WERI-Rb-1 (cell line): Measurements from ENCODE around the gene UQCRFS1.

Experiments used
- DNase-seq: peaks from one replicate; pipeline ENCODE4 v3.0.0-alpha.2; 2020
- H3K27ac ChIP-seq: fragments of 250-450 bp; sonication (Bioruptor Pico); 2 replicates; pipeline ENCODE4 v1.5.1; 2020; ENCODE audit warnings: mild to moderate bottlenecking, moderate library complexity
- H3K27me3 ChIP-seq: fragments of 250-450 bp; sonication (Bioruptor Pico); 2 replicates; pipeline ENCODE4 v1.5.1; 2021; ENCODE audit warnings: mild to moderate bottlenecking, low read depth, moderate library complexity; ENCODE audit not compliant: insufficient read depth, severe bottlenecking
- H3K36me3 ChIP-seq: fragments of 250-450 bp; sonication (Bioruptor Pico); 2 replicates; pipeline ENCODE4 v1.5.1; 2020; ENCODE audit warnings: mild to moderate bottlenecking, moderate library complexity
- H3K4me3 ChIP-seq: 2 replicates; pipeline ENCODE4 v1.5.1; 2011; ENCODE audit warnings: low read depth, mild to moderate bottlenecking, control low read depth, low read length
- H3K9me3 ChIP-seq: fragments of 250-450 bp; sonication (Bioruptor Pico); 2 replicates; pipeline ENCODE4 v1.5.1; 2021; ENCODE audit warnings: mild to moderate bottlenecking, moderate library complexity; ENCODE audit not compliant: severe bottlenecking
- CTCF ChIP-seq: IDR thresholded peaks from 2 replicates; pipeline ENCODE4 v1.5.1; 2011; ENCODE audit warnings: low read depth, mild to moderate bottlenecking, control low read depth, inconsistent platforms, low read length

The UQCRFS1 gene

GRCh38 chr19:29201855-29202254 is 11.1 kb downstream of the UQCRFS1 start:
- Histone ChIP-seq H3K9me3 (peaks cover 3% of the 10 kb centered on the region), H3K36me3 (peaks cover 13% of the 10 kb centered on the region), H3K27ac (no peak overlapping the region), H3K27me3 (no peaks in the 10 kb centered on the region), H3K4me3 (no peak overlapping the region)
- no peak for DNase-seq
- TF ChIP-seq CTCF, result no peak

DNA sequence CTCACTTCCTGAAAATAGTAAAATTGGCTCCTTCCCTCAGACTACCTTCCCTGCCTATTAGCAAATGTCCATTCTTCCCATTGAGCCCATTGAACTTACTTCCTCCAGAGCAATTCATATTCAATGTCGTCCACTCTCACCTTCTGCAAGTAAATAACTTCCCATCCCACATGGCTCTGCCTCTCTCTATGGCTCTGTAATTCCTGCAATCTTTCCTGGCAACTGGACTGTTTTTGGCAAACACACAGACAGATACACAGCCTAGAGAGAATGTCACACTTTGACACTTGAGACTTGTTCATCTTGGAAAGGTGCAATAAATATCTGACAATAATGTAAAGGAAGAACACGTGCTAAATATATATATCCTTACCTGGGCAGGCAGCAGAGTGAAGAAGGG is 18.3 kb downstream of the UQCRFS1 start:
- Histone ChIP-seq H3K36me3 (no peaks in the 10 kb centered on the region), H3K4me3 (no peak overlapping the region), H3K9me3 (peaks cover 3% of the 10 kb centered on the region), H3K27me3 (no peaks in the 10 kb centered on the region), H3K27ac (no peak overlapping the region)
- no peak for TF ChIP-seq CTCF
- DNase-seq, result no peak

GRCh38 chr19:29193155-29193554 is 19.8 kb downstream of the UQCRFS1 start:
- Histone ChIP-seq H3K27me3 (no peaks in the 10 kb centered on the region), H3K9me3 (peaks cover 2% of the 10 kb centered on the region), H3K27ac (no peak overlapping the region), H3K36me3 (no peaks in the 10 kb centered on the region), H3K4me3 (no peak overlapping the region)
- TF ChIP-seq CTCF, result no peak
- no peak for DNase-seq

DNA sequence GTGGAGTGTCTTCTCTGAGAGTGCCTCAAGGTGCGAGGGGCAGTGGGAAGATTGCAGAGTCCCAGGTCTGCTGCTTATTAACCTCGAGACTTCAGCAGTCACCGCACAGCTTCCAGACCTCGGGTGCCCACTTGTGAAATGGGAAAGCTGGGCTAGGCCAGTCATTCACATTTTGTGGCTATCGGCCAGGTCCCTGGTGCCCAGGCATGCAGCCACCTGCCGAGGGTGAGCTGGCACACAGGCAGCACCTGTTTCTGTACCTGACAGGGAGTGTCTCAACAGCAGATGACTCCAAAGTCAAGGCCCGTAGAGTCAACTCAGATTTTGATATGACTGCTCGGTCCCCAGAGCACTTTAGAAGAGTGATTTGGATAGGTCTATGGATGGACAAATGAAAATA is 21.9 kb downstream of the UQCRFS1 start:
- Histone ChIP-seq H3K27ac (no peak overlapping the region), H3K9me3 (no peaks in the 10 kb centered on the region), H3K4me3 (no peak overlapping the region), H3K27me3 (peaks cover 10% of the 10 kb centered on the region), H3K36me3 (no peaks in the 10 kb centered on the region)
- TF ChIP-seq CTCF, result no peak
- no peak for DNase-seq

GRCh38 chr19:29189033-29189360 is 24.0 kb downstream of the UQCRFS1 start:
- H3K9me3 ChIP-seq, result no peaks in the 10 kb centered on the region
- no peak overlapping the region for H3K4me3 ChIP-seq
- no peaks in the 10 kb centered on the region for H3K36me3 ChIP-seq
- peaks cover 21% of the 10 kb centered on the region for H3K27me3 ChIP-seq
- H3K27ac ChIP-seq, result no peak overlapping the region
- DNase-seq, result peak; percentile 13
- TF ChIP-seq CTCF, result no peak

DNA sequence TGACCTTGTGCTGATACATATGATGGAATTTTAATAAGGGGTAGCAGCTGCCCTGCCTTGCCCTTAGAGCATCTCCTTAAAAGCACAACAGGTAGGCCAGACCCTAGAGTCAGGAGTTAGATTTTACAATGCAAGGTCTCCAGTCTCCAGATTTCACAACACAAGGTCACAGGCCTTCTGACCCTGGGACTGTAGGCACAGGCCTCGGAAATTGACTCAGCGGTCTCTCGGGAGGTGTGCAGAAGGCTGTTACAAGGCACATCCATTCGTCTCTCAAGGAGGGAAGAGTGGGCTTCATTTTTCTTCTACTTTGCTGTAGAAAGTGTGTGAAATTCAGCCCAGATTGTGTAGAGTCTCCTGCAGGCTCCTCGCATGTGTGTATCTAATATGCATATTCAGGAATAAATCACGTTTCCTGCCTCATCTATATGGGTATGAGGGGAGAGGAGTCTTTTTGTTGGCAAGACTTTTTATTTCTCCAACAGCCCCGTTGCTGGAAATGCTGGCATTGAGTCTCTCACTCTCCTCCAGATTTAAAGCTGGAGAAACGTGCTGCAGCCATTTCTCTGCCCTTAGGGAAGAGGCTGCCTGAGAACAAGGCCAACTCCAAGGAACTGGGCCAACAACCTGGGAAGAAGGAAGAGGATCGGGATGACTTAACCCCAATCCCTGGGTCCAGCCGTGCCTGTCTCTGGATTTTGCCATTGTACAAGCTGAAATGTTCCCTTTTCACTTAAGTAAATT is 24.5 kb downstream of the UQCRFS1 start:
- Histone ChIP-seq H3K9me3 (no peaks in the 10 kb centered on the region), H3K27ac (no peak overlapping the region), H3K4me3 (no peak overlapping the region), H3K27me3 (peaks cover 25% of the 10 kb centered on the region), H3K36me3 (no peaks in the 10 kb centered on the region)
- DNase-seq, result no peak
- no peak for TF ChIP-seq CTCF
